HCEC 1CT (cell line): ENCODE results near the gene CD244.
"Not testable (repeated sequence)": the region's sequence is repeated elsewhere in the genome, so short reads cannot be mapped to it uniquely, and the experiment has no call there.

Source experiments
- DNase-seq: peaks from one replicate; pipeline ENCODE4 v3.0.0-alpha.2; 2017

The CD244 gene

GRCh38 chr1:160808289-160808688 lies 54.4 kb downstream of the CD244 start:
- DNase-seq, result no peak

- DNase-seq, result no peak
Observed at GRCh38 chr1:160807738-160808137, 54.9 kb downstream of the CD244 start.

GRCh38 chr1:160807247-160807646 lies 55.4 kb downstream of the CD244 start:
- DNase-seq, result no peak

- DNase-seq, result no peak
Observed at GRCh38 chr1:160806784-160807183, 55.9 kb downstream of the CD244 start.

GRCh38 chr1:160806109-160806665 lies 56.5 kb downstream of the CD244 start:
- no peak for DNase-seq

GRCh38 chr1:160801836-160802580 lies 60.7 kb downstream of the CD244 start:
- no peak for DNase-seq

GRCh38 chr1:160800645-160801408 lies 61.9 kb downstream of the CD244 start:
- DNase-seq, result no peak

- DNase-seq, result no peak
Observed at GRCh38 chr1:160800142-160800541, 62.5 kb downstream of the CD244 start.

GRCh38 chr1:160799641-160800040 lies 63.0 kb downstream of the CD244 start:
- DNase-seq, result no peak

GRCh38 chr1:160798439-160798838 lies 64.2 kb downstream of the CD244 start:
- no peak for DNase-seq

GRCh38 chr1:160797861-160798273 lies 64.8 kb downstream of the CD244 start:
- no peak for DNase-seq

GRCh38 chr1:160797271-160797709 lies 65.4 kb downstream of the CD244 start:
- DNase-seq, result no peak

- DNase-seq, result no peak
Observed at GRCh38 chr1:160795951-160796383, 66.7 kb downstream of the CD244 start, which contains the start of gene LY9. LY9 (plus strand) TSS chr1:160796174; CDS start chr1:160796188, 14 bp downstream.

GRCh38 chr1:160794376-160794775 lies 68.3 kb downstream of the CD244 start:
- DNase-seq, result no peak

GRCh38 chr1:160789702-160790611 lies 72.7 kb downstream of the CD244 start:
- no peak for DNase-seq

GRCh38 chr1:160789051-160789701 lies 73.5 kb downstream of the CD244 start:
- no peak for DNase-seq

- DNase-seq, result not testable (repeated sequence)
Observed at GRCh38 chr1:160782988-160783765, 79.5 kb downstream of the CD244 start.

GRCh38 chr1:160781914-160782689 lies 80.6 kb downstream of the CD244 start:
- no peak for DNase-seq

GRCh38 chr1:160781186-160781766 lies 81.4 kb downstream of the CD244 start:
- DNase-seq, result no peak

GRCh38 chr1:160780398-160780755 lies 82.3 kb downstream of the CD244 start:
- no peak for DNase-seq
